ENCODE measurements around the gene DHRS2.

Gene DHRS2

GRCh38 chr14:23622990-23623389, 13.2 kb upstream of the DHRS2 start:
- Histone ChIP-seq H3K27ac (ENCODE audit: low read length) (no peak overlapping the region), H3K4me2 (ENCODE audit: insufficient read depth, low read length) (no peak overlapping the region), H3K9me3 (ENCODE audit: insufficient read depth, low read length, severe bottlenecking) (peaks cover 27% of the 10 kb centered on the region), H3K9ac (ENCODE audit: low read depth, low read length) (no peak overlapping the region), H2AFZ (ENCODE audit: low read depth, low read length) (no peak overlapping the region), H3K27me3 (ENCODE audit: insufficient read depth, low read length, poor library complexity) (no peaks in the 10 kb centered on the region), H3K36me3 (ENCODE audit: insufficient read depth, low read length) (no peaks in the 10 kb centered on the region), H3K4me1 (ENCODE audit: insufficient read depth, low read length) (no peaks in the 10 kb centered on the region), H3K4me3 (ENCODE audit: low read depth in 1 of 2, low read length in 2 of 2) (no peak overlapping the region), H3K79me2 (ENCODE audit: insufficient read depth, low read length) (no peaks in the 10 kb centered on the region), H4K20me1 (ENCODE audit: insufficient read depth, low read length) (no peaks in the 10 kb centered on the region)
- no peak for TF ChIP-seq EZH2 (IDR thresholded peaks at IDR 0.05; ENCODE audit: borderline replicate concordance, low read depth, low read length, severe bottlenecking)
- TF ChIP-seq CTCF (IDR thresholded peaks at IDR 0.05; ENCODE audit: borderline replicate concordance, extremely low read depth, low read length, poor library complexity, severe bottlenecking) = no peak
- no peak for DNase-seq
- no peak for ATAC-seq (ENCODE audit: insufficient read depth, low read depth)

- Histone ChIP-seq H2AFZ (ENCODE audit: low read depth, low read length) (no peak overlapping the region), H3K79me2 (ENCODE audit: insufficient read depth, low read length) (no peaks in the 10 kb centered on the region), H4K20me1 (ENCODE audit: insufficient read depth, low read length) (no peaks in the 10 kb centered on the region), H3K4me2 (ENCODE audit: insufficient read depth, low read length) (no peak overlapping the region), H3K36me3 (ENCODE audit: insufficient read depth, low read length) (no peaks in the 10 kb centered on the region), H3K4me1 (ENCODE audit: insufficient read depth, low read length) (no peaks in the 10 kb centered on the region), H3K9ac (ENCODE audit: low read depth, low read length) (no peak overlapping the region), H3K9me3 (ENCODE audit: insufficient read depth, low read length, severe bottlenecking) (peaks cover 27% of the 10 kb centered on the region), H3K27me3 (ENCODE audit: insufficient read depth, low read length, poor library complexity) (no peaks in the 10 kb centered on the region), H3K4me3 (ENCODE audit: low read depth in 1 of 2, low read length in 2 of 2) (no peak overlapping the region), H3K27ac (ENCODE audit: low read length) (no peak overlapping the region)
- TF ChIP-seq CTCF (IDR thresholded peaks at IDR 0.05; ENCODE audit: borderline replicate concordance, extremely low read depth, low read length, poor library complexity, severe bottlenecking) (no peak), EZH2 (IDR thresholded peaks at IDR 0.05; ENCODE audit: borderline replicate concordance, low read depth, low read length, severe bottlenecking) (no peak)
- DNase-seq (no peak), ATAC-seq (ENCODE audit: insufficient read depth, low read depth) (no peak)
These were observed 12.2 kb upstream of the DHRS2 start for GRCh38 chr14:23623962-23624361.

- Histone ChIP-seq H3K27ac (ENCODE audit: low read length) (no peak overlapping the region), H3K27me3 (ENCODE audit: insufficient read depth, low read length, poor library complexity) (no peaks in the 10 kb centered on the region), H3K9ac (ENCODE audit: low read depth, low read length) (no peak overlapping the region), H3K4me2 (ENCODE audit: insufficient read depth, low read length) (no peak overlapping the region), H3K4me1 (ENCODE audit: insufficient read depth, low read length) (no peaks in the 10 kb centered on the region), H4K20me1 (ENCODE audit: insufficient read depth, low read length) (no peaks in the 10 kb centered on the region), H3K9me3 (ENCODE audit: insufficient read depth, low read length, severe bottlenecking) (peaks cover 27% of the 10 kb centered on the region), H2AFZ (ENCODE audit: low read depth, low read length) (no peak overlapping the region), H3K79me2 (ENCODE audit: insufficient read depth, low read length) (no peaks in the 10 kb centered on the region), H3K36me3 (ENCODE audit: insufficient read depth, low read length) (no peaks in the 10 kb centered on the region), H3K4me3 (ENCODE audit: low read depth in 1 of 2, low read length in 2 of 2) (no peak overlapping the region)
- no peak for TF ChIP-seq EZH2 (IDR thresholded peaks at IDR 0.05; ENCODE audit: borderline replicate concordance, low read depth, low read length, severe bottlenecking)
- TF ChIP-seq CTCF (IDR thresholded peaks at IDR 0.05; ENCODE audit: borderline replicate concordance, extremely low read depth, low read length, poor library complexity, severe bottlenecking) = no peak
- DNase-seq (no peak), ATAC-seq (ENCODE audit: insufficient read depth, low read depth) (no peak)
These were observed 11.2 kb upstream of the DHRS2 start for GRCh38 chr14:23624830-23625404.

All from DND-41 (cell line).